Prostate gland (tissue), 2 donors: ENCODE measurements around the gene EIF5.

ENCODE experiments used
- CTCF ChIP-seq, 4 experiments: fragments of 200-600 bp in 2 of 4; fragments of 450-650 bp in 2 of 4; sonication (generic) in 2 of 4; IDR thresholded peaks; 1 replicate in 3 of 4; 2 replicates in 1 of 4; pipeline ENCODE4 v1.5.1; 2016 to 2019; ENCODE audit warnings: antibody characterized with exemption in 4 of 4, mild to moderate bottlenecking in 2 of 4, moderate library complexity in 2 of 4
- POLR2A ChIP-seq: fragments of 450-650 bp; IDR thresholded peaks from one replicate; pipeline ENCODE4 v1.6.1; 2016; ENCODE audit warnings: antibody characterized with exemption, mild to moderate bottlenecking

- TF ChIP-seq CTCF (IDR thresholded peaks at IDR 0.05) (no peak), POLR2A (no peak)
Observed at GRCh38 chr14:103326078-103326477, 8.0 kb upstream of the EIF5 start.
